Spinal cord (tissue), 10 donors: ENCODE data around the gene CLTRN. TPM values are rescaled to one million over a fixed set of nuclear protein-coding genes. Genes with fewer than 3 reads are reported as not detected.
"Not testable (repeated sequence)": the region's sequence is repeated elsewhere in the genome, so short reads cannot be mapped to it uniquely, and the experiment has no call there.

Source experiments
- DNase-seq, 6 donors: peaks; one replicate each; pipeline versions ENCODE4 v3.0.0 to v3.0.0-alpha.2; 2013 to 2015; ENCODE audit warnings: low spot score in 6 of 6, low read depth in 4 of 6
- H3K27ac ChIP-seq: one replicate; pipeline ENCODE4 v1.5.1; 2013; ENCODE audit warnings: low read depth, low read length, control low read depth
- H3K27me3 ChIP-seq: one replicate; pipeline ENCODE4 v1.6.1; 2013; ENCODE audit warnings: low read length; ENCODE audit not compliant: control insufficient read depth, insufficient read depth
- H3K36me3 ChIP-seq: one replicate; pipeline ENCODE4 v1.6.1; 2013; ENCODE audit warnings: low read length; ENCODE audit not compliant: control insufficient read depth, insufficient read depth
- H3K4me1 ChIP-seq: one replicate; pipeline ENCODE4 v1.6.1; 2013; ENCODE audit warnings: low read length; ENCODE audit not compliant: control insufficient read depth, insufficient read depth
- H3K4me3 ChIP-seq: one replicate; pipeline ENCODE4 v1.5.1; 2013; ENCODE audit warnings: low read depth, low read length, control low read depth
- H3K9me3 ChIP-seq: one replicate; pipeline ENCODE4 v1.6.1; 2013; ENCODE audit warnings: low read length; ENCODE audit not compliant: control insufficient read depth, insufficient read depth
- WGBS: methylation state at CpG from one replicate; pipeline ENCODE4 v1.1.5; 2013; ENCODE audit warnings: missing lambda C conversion rate; ENCODE audit not compliant: insufficient coverage; 5-methylcytosine and 5-hydroxymethylcytosine counted together
- polyA plus RNA-seq, 2 donors: library from polyadenylated mRNA; unstranded; fragments of 120-200 nt; gene quantifications; one replicate each; pipeline ENCODE4 v1.2.1, GENCODE V29; 2013; ENCODE audit not compliant: insufficient read length in 2 of 2
- total RNA-seq, 2 donors: library from RNA; depleted of rRNA in 1 of 2; stranded (reverse); fragments of 120-200 nt in 1 of 2; fragments of >200 nt in 1 of 2; gene quantifications; one replicate each; pipeline versions ENCODE4 v1.2.3 to v1.2.4, GENCODE V29; 2013 to 2014
- donor health status: healthy.

The CLTRN gene
- total and polyA plus RNA-seq, 4 donors: 0.59 to 2.0 (median 1.3) TPM

GRCh38 chrX:15663439-15663838 lies 1.2 kb downstream of the CLTRN start:
- H3K36me3 ChIP-seq: no peaks in the 10 kb centered on the region
- no peaks in the 10 kb centered on the region for H3K9me3 ChIP-seq
- no peak for DNase-seq
- no CpG with 5 or more reads among the region's 1 CpG for WGBS
- H3K27me3 ChIP-seq: peaks cover 51% of the 10 kb centered on the region
- no peak overlapping the region for H3K4me3 ChIP-seq
- H3K4me1 ChIP-seq: no peaks in the 10 kb centered on the region
- no peak overlapping the region for H3K27ac ChIP-seq

GRCh38 chrX:15654804-15655203 lies 9.8 kb downstream of the CLTRN start:
- not testable (repeated sequence) for DNase-seq, H3K4me3 ChIP-seq, H3K27ac ChIP-seq, H3K4me1 ChIP-seq, H3K36me3 ChIP-seq, H3K9me3 ChIP-seq
- peaks cover 45% of the 10 kb centered on the region for H3K27me3 ChIP-seq
- 100% methylated on average over 2 of the region's 6 CpGs for WGBS

- Histone ChIP-seq H3K36me3 (no peaks in the 10 kb centered on the region), H3K27ac (no peak overlapping the region), H3K4me3 (no peak overlapping the region), H3K27me3 (peaks cover 43% of the 10 kb centered on the region), H3K9me3 (no peaks in the 10 kb centered on the region), H3K4me1 (no peaks in the 10 kb centered on the region)
- 51% methylated on average over 2 of the region's 5 CpGs for WGBS
- peak in 2 of 6 donors; percentile 2 to 16 for DNase-seq
Observed at GRCh38 chrX:15653961-15654360, 10.6 kb downstream of the CLTRN start.

GRCh38 chrX:15647510-15647909 lies 17.1 kb downstream of the CLTRN start:
- H3K27ac ChIP-seq, H3K9me3 ChIP-seq, H3K36me3 ChIP-seq, H3K4me3 ChIP-seq, H3K4me1 ChIP-seq, DNase-seq: not testable (repeated sequence)
- no CpG with 5 or more reads among the region's 5 CpGs for WGBS
- H3K27me3 ChIP-seq: peaks cover 27% of the 10 kb centered on the region

- Histone ChIP-seq H3K4me1 (no peaks in the 10 kb centered on the region), H3K36me3 (no peaks in the 10 kb centered on the region), H3K27me3 (peaks cover 27% of the 10 kb centered on the region), H3K4me3 (no peak overlapping the region), H3K9me3 (no peaks in the 10 kb centered on the region), H3K27ac (no peak overlapping the region)
- WGBS: 88% methylated on average over 27 of the region's 27 CpGs
- DNase-seq: no peak
Observed at GRCh38 chrX:15646543-15646942, 18.1 kb downstream of the CLTRN start.

GRCh38 chrX:15646031-15646430 lies 18.6 kb downstream of the CLTRN start:
- Histone ChIP-seq H3K4me1 (no peaks in the 10 kb centered on the region), H3K27me3 (peaks cover 24% of the 10 kb centered on the region), H3K4me3 (no peak overlapping the region), H3K9me3 (no peaks in the 10 kb centered on the region), H3K36me3 (no peaks in the 10 kb centered on the region), H3K27ac (no peak overlapping the region)
- 87% methylated on average over 15 of the region's 15 CpGs for WGBS
- DNase-seq: no peak

GRCh38 chrX:15645266-15645665 lies 19.3 kb downstream of the CLTRN start:
- no peak overlapping the region for H3K27ac ChIP-seq
- no peaks in the 10 kb centered on the region for H3K9me3 ChIP-seq
- H3K4me1 ChIP-seq: no peaks in the 10 kb centered on the region
- no peak for DNase-seq
- H3K36me3 ChIP-seq: no peaks in the 10 kb centered on the region
- H3K4me3 ChIP-seq: no peak overlapping the region
- peaks cover 28% of the 10 kb centered on the region for H3K27me3 ChIP-seq
- 70% methylated on average over 2 of the region's 3 CpGs for WGBS

GRCh38 chrX:15644560-15644872 lies 20.1 kb downstream of the CLTRN start:
- Histone ChIP-seq H3K4me3 (no peak overlapping the region), H3K27ac (no peak overlapping the region), H3K9me3 (no peaks in the 10 kb centered on the region), H3K36me3 (no peaks in the 10 kb centered on the region), H3K27me3 (peaks cover 33% of the 10 kb centered on the region), H3K4me1 (no peaks in the 10 kb centered on the region)
- no peak for DNase-seq
- no CpG with 5 or more reads among the region's 1 CpG for WGBS

- H3K27me3 ChIP-seq: peaks cover 31% of the 10 kb centered on the region
- no peaks in the 10 kb centered on the region for H3K9me3 ChIP-seq
- no peaks in the 10 kb centered on the region for H3K36me3 ChIP-seq
- no peak for DNase-seq
- H3K4me1 ChIP-seq: no peaks in the 10 kb centered on the region
- no peak overlapping the region for H3K27ac ChIP-seq
- no peak overlapping the region for H3K4me3 ChIP-seq
- WGBS: 83% methylated on average over 5 of the region's 7 CpGs
Observed at GRCh38 chrX:15643786-15644559, 20.6 kb downstream of the CLTRN start.

- no peak overlapping the region for H3K27ac ChIP-seq
- H3K4me3 ChIP-seq: no peak overlapping the region
- no peaks in the 10 kb centered on the region for H3K4me1 ChIP-seq
- peaks cover 15% of the 10 kb centered on the region for H3K27me3 ChIP-seq
- no peaks in the 10 kb centered on the region for H3K36me3 ChIP-seq
- DNase-seq: no peak
- no peaks in the 10 kb centered on the region for H3K9me3 ChIP-seq
Observed at GRCh38 chrX:15631637-15632036, 33.0 kb downstream of the CLTRN start.
